LNCAP (cell line): ENCODE results near the gene LSM3.

Source experiments
- TF ChIP-seq, protein P1 (sequence below): fragments of 450-650 bp; IDR thresholded peaks from 2 replicates; pipeline ENCODE4 v1.5.1; 2017; ENCODE audit warnings: mild to moderate bottlenecking

Gene LSM3

DNA sequence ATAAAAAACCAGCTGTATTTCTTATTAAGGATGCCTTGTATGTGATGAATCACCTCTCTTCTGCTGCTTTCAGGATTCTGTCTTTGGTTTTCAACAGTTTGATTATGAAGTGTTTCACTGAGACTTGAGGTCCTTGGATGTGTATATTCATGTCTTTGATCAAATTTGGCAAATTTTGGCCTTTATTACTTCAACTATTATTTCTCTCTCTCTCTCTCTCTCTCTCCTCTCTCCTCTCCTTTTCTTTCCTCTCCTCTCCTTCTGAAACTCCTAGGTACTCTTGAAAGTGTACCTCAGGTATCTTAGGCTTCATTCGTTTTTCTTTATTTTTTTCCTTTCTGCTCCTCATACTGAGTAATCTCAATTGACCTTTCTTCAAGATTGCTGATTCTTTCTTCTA lies 43.3 kb downstream of the LSM3 start:
- TF ChIP-seq, protein P1, sequence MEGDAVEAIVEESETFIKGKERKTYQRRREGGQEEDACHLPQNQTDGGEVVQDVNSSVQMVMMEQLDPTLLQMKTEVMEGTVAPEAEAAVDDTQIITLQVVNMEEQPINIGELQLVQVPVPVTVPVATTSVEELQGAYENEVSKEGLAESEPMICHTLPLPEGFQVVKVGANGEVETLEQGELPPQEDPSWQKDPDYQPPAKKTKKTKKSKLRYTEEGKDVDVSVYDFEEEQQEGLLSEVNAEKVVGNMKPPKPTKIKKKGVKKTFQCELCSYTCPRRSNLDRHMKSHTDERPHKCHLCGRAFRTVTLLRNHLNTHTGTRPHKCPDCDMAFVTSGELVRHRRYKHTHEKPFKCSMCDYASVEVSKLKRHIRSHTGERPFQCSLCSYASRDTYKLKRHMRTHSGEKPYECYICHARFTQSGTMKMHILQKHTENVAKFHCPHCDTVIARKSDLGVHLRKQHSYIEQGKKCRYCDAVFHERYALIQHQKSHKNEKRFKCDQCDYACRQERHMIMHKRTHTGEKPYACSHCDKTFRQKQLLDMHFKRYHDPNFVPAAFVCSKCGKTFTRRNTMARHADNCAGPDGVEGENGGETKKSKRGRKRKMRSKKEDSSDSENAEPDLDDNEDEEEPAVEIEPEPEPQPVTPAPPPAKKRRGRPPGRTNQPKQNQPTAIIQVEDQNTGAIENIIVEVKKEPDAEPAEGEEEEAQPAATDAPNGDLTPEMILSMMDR = no peak

DNA sequence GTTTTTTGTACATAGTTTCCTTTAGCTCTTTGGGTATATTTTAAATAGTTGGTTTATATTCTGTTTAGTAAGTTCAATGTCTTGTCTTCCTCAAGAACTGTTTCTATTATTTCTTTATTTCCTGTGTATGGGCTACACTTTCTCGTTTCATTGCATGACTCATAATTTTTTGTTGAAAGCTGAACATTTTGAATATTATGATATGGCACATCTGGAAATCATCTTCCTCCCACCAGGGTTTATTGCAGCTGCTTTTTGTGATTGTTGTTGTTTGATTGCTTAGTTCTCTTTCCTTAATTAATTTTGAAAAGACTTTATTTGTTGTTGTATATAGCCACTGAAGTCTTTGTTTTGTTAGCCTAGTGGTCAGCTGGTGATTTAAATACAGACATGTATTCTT lies 43.8 kb downstream of the LSM3 start:
- TF ChIP-seq, protein P1 = no peak

DNA sequence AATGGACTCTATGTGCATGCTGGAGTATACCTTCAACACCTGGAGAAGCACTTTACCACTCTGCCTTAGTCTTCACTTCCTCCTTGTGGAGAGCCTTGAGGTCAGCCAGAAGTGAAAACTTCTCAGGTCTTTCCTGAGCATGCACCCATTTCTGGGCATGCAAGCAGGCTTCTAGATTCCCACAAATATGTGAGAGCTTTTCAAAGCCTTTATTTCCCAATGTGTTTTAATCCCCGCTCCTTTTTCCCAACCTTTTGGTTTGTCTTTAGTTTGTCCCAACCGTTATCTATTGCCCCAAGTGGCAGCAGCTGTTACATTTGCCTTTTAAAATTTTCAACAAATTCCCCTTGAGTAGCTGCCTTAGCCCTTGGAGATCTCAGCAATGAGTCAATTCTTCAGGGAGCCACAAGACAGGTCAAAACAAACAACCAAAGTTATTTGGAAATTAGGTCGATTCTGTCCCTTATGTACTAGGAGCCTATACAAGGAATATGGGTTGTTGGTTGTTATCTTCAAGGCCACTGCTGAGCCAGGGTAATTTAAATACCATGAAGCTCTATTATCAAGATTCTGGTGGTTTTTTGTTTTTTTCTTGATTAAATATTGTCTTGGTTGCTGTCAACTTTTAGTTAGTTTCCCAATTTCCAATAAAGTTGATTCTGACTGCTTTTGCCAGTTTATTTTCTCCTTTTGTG lies 44.4 kb downstream of the LSM3 start:
- TF ChIP-seq, protein P1 = no peak

DNA sequence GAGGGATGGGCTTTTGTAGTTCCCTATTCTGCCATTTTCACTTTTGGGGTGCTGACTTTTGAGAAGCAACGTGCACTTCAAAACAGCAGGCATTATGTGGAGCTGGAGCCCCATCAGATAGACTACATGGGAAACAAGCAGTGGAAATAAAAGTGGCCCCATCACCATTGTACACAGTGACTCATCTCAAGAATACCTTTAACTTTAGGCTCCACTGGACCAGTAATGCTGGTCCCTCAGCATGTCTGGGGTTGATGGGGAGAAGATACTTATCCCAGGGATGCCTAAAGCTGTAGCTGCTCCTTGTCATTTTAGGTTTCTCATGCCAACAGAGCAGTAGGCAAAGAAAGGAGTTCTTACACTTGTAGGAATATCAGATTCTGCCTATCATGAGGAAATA lies 45.0 kb downstream of the LSM3 start:
- TF ChIP-seq, protein P1 = no peak

DNA sequence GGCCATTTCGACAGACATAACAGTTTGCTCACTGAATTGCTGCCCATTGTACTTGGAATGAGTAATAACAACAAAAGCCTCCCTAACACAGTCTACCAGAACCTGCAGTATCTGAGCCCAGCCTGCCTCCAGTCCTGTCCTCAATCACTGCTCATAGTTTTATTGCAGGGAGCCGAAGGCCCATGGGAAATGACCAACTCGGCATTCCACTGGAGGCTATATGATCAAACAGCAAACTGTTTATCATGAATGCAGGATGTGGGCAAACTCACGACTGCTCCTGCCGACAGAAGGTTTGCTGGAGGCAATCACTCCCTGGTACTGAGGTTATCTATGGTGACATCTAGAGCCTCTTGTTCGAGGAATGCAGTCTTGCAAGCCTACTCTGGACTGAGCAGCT lies 46.3 kb downstream of the LSM3 start:
- TF ChIP-seq, protein P1 = no peak

DNA sequence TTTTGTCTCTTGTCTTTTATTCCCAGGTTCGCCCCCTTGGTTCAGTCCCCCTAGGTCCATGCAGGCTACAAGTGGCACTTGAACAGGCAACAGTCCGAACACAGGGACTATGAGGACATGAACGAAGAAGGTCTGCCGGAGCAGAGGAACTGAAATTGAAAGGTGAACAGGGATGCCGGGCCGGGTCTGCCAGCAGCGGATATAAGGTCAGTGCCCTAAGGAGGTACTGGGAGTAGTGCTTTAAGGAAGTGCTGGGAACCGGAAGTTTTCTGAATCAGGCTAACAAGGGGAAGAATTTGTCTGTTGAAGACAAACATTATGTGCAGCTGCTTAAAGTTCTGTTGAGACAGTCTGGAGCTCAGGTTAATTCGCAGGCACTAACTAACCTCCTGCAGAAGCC lies 46.8 kb downstream of the LSM3 start:
- TF ChIP-seq, protein P1 = no peak

DNA sequence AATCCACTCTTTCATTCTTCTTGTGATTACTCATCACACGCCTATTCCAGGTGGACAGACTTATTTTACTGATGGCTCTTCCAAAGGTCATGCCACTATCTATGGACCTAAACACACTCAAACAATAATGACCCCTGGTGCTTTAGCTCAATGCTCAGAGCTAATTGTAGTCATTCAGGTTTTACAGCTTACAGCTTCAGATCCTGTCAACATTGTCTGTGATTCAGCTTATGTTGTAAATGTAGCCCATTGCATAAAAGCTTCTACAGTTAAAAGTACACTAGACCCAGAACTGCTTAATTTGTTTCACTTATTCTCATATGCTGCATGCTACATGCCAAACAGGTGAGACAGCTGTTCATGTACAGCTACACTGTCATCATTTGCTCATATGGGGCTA lies 49.2 kb downstream of the LSM3 start:
- TF ChIP-seq, protein P1 = no peak
